C4-2B (cell line): Measurements from ENCODE around the gene BBC3.

Experiments used
- ZFX ChIP-seq: fragments of 450-650 bp; IDR thresholded peaks from 2 replicates; pipeline ENCODE4 v1.6.1; 2017
- TF ChIP-seq, protein P1 (sequence below): fragments of 450-650 bp; conservative IDR thresholded peaks from 2 replicates; pipeline ENCODE4 v1.5.1; 2017; ENCODE audit warnings: mild to moderate bottlenecking

DNA sequence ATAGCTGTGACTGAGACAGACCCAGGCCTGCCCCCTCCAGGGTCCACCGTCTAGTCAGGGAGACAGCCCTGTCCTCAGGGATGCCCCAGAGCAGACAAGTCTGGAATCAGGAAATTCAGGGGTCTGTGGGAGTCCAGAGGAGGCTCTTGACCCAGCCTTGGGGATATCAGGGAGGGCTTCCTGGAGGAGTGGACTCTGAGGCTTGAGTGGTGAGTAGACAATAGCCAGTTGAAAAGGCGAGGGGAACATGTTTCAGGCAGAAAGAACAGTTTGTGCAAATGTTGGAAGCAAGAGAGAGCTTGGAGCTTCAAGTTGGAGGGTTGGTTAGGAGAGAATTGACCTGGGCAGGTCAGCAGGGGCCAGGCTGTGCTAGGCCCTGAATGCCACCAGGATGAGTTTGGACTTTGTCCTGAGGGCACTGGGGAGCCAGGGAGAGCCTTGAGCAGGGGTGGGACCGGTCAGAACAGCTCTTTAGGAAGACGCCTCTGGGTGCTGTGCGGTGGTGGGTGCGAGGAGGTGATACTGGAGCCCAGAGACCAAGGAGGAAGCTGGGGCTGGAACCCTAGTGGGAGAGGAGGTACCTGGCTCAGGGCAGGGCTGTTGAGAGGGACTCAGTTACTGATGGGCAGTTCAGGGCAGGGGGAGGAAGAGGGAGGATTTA, 28.0 kb upstream of the BBC3 start:
- TF ChIP-seq, protein P1, sequence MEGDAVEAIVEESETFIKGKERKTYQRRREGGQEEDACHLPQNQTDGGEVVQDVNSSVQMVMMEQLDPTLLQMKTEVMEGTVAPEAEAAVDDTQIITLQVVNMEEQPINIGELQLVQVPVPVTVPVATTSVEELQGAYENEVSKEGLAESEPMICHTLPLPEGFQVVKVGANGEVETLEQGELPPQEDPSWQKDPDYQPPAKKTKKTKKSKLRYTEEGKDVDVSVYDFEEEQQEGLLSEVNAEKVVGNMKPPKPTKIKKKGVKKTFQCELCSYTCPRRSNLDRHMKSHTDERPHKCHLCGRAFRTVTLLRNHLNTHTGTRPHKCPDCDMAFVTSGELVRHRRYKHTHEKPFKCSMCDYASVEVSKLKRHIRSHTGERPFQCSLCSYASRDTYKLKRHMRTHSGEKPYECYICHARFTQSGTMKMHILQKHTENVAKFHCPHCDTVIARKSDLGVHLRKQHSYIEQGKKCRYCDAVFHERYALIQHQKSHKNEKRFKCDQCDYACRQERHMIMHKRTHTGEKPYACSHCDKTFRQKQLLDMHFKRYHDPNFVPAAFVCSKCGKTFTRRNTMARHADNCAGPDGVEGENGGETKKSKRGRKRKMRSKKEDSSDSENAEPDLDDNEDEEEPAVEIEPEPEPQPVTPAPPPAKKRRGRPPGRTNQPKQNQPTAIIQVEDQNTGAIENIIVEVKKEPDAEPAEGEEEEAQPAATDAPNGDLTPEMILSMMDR, result no peak
- TF ChIP-seq ZFX, result no peak
